MM.1S (cell line): Measurements from ENCODE around the gene IL17C.

Experiments
- DNase-seq: peaks from one replicate; pipeline ENCODE4 v3.0.0-alpha.2; 2015
- H2AFZ ChIP-seq: fragments of 300-600 bp; sonication (generic); 2 replicates; pipeline ENCODE4 v1.6.0; 2016; ENCODE audit warnings: antibody characterized with exemption, low read length
- H3F3A ChIP-seq: fragments of 300-600 bp; sonication (generic); 2 replicates; pipeline ENCODE4 v1.6.1; 2016; ENCODE audit warnings: mild to moderate bottlenecking, antibody characterized with exemption, low read length, moderate library complexity, mixed read lengths; ENCODE audit not compliant: insufficient read depth
- H3K27ac ChIP-seq: fragments of 300-600 bp; sonication (generic); 2 replicates; pipeline ENCODE4 v1.5.1; 2016; ENCODE audit warnings: mild to moderate bottlenecking, low read length
- H3K27me3 ChIP-seq: fragments of 300-600 bp; sonication (generic); replicated peaks from 2 replicates; pipeline ENCODE4 v1.6.0; 2016; ENCODE audit warnings: low read length; ENCODE audit not compliant: insufficient read depth
- H3K36me3 ChIP-seq: fragments of 300-600 bp; sonication (generic); replicated peaks from 2 replicates; pipeline ENCODE4 v1.6.1; 2016; ENCODE audit warnings: mild to moderate bottlenecking, low read length, mixed read lengths; ENCODE audit not compliant: insufficient read depth
- H3K4me1 ChIP-seq: fragments of 300-600 bp; sonication (generic); 2 replicates; pipeline ENCODE4 v1.6.1; 2016; ENCODE audit warnings: low read length, mixed read lengths
- H3K4me2 ChIP-seq: fragments of 300-600 bp; sonication (generic); 2 replicates; pipeline ENCODE4 v1.6.0; 2016; ENCODE audit warnings: low read depth, low read length
- H3K4me3 ChIP-seq: fragments of 300-600 bp; sonication (generic); 2 replicates; pipeline ENCODE4 v1.5.1; 2016; ENCODE audit warnings: low read length, mixed read lengths
- H3K79me2 ChIP-seq: fragments of 300-600 bp; sonication (generic); 2 replicates; pipeline ENCODE4 v1.6.1; 2016; ENCODE audit warnings: mixed run types, low read length, mixed read lengths
- H3K9ac ChIP-seq: fragments of 300-600 bp; sonication (generic); 2 replicates; pipeline ENCODE4 v1.6.1; 2016; ENCODE audit warnings: low read length, mixed read lengths
- H3K9me2 ChIP-seq: fragments of 300-600 bp; sonication (generic); replicated peaks from 2 replicates; pipeline ENCODE4 v1.6.1; 2016; ENCODE audit warnings: mild to moderate bottlenecking, low read length, mixed read lengths; ENCODE audit not compliant: insufficient read depth
- H3K9me3 ChIP-seq: fragments of 300-600 bp; sonication (generic); replicated peaks from 2 replicates; pipeline ENCODE4 v1.6.1; 2016; ENCODE audit warnings: mild to moderate bottlenecking, low read length, mixed read lengths; ENCODE audit not compliant: insufficient read depth
- H4K20me1 ChIP-seq: fragments of 300-600 bp; sonication (generic); 2 replicates; pipeline ENCODE4 v1.6.1; 2016; ENCODE audit warnings: mild to moderate bottlenecking, low read length, moderate library complexity, mixed read lengths; ENCODE audit not compliant: insufficient read depth
- CTCF ChIP-seq: fragments of 300-600 bp; sonication (generic); IDR thresholded peaks from 2 replicates; pipeline ENCODE4 v1.5.1; 2016; ENCODE audit warnings: antibody characterized with exemption, low read length, mixed read lengths
- EZH2 ChIP-seq: fragments of 300-600 bp; sonication (generic); optimal IDR thresholded peaks from 2 replicates; pipeline ENCODE3; 2017; ENCODE audit warnings: low read depth, mild to moderate bottlenecking, antibody characterized with exemption, low read length, mixed read lengths
- EZH2phosphoT487 ChIP-seq: fragments of 300-600 bp; sonication (generic); IDR thresholded peaks from 2 replicates; pipeline ENCODE4 v1.6.1; 2018; ENCODE audit warnings: antibody characterized with exemption, low read length

The IL17C gene

GRCh38 chr16:88618956-88619667, 19.3 kb upstream of the IL17C start:
- Histone ChIP-seq H3K9ac (no peak overlapping the region), H3K36me3 (no peaks in the 10 kb centered on the region)

GRCh38 chr16:88619859-88620815, 18.2 kb upstream of the IL17C start:
- H4K20me1 ChIP-seq, result no peaks in the 10 kb centered on the region
- H2AFZ ChIP-seq, result no peak overlapping the region

More at GRCh38 chr16:88618956-88619667, 19.3 kb upstream of the IL17C start:
- Histone ChIP-seq H3K4me3 (no peak overlapping the region), H3K4me2 (no peak overlapping the region), H4K20me1 (no peaks in the 10 kb centered on the region), H3K27me3 (no peaks in the 10 kb centered on the region), H3K27ac (no peak overlapping the region), H3K4me1 (no peaks in the 10 kb centered on the region), H3F3A (no peaks in the 10 kb centered on the region), H3K9me2 (no peaks in the 10 kb centered on the region), H3K79me2 (peaks cover 11% of the 10 kb centered on the region; the same call in 1 of the 2 replicates), H2AFZ (no peak overlapping the region), H3K9me3 (no peaks in the 10 kb centered on the region)
- DNase-seq, result no peak
- TF ChIP-seq EZH2phosphoT487 (no peak), CTCF (no peak), EZH2 (no peak)

DNA sequence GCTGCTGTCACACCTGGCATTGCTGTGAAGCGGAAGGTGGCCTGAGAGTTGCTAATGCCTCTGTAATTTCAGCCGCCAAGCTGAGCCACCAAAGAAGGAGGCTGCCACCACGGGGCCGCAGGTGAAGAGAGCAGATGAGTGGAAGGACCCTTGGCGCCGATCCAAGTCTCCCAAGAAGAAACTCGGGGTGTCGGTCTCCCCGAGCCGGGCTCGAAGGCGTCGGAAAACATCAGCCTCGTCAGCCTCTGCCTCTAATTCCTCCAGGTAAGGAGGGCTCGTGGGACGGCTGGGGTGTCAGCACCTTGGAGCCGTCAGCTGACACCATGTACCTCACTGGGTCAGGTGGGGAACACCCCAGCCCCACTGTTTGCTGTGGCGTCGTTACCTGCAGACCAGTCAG, 16.2 kb upstream of the IL17C start:
- Histone ChIP-seq H2AFZ (no peak overlapping the region), H3K27ac (no peak overlapping the region), H3K4me2 (no peak overlapping the region), H3K27me3 (no peaks in the 10 kb centered on the region), H3K4me3 (no peak overlapping the region), H3K4me1 (no peaks in the 10 kb centered on the region), H3K9me2 (no peaks in the 10 kb centered on the region), H3K79me2 (0 out of 2 replicates have a peak, but pooled peaks cover 6% of the 10 kb centered on the region), H3K9ac (no peak overlapping the region), H3K9me3 (no peaks in the 10 kb centered on the region), H3F3A (no peaks in the 10 kb centered on the region), H4K20me1 (no peaks in the 10 kb centered on the region), H3K36me3 (no peaks in the 10 kb centered on the region)
- no peak for DNase-seq
- no peak for TF ChIP-seq EZH2

More at GRCh38 chr16:88619859-88620815, 18.2 kb upstream of the IL17C start:
- no peak for DNase-seq
- Histone ChIP-seq H3K4me2 (no peak overlapping the region), H3K36me3 (no peaks in the 10 kb centered on the region), H3K9me2 (no peaks in the 10 kb centered on the region), H3K79me2 (peaks cover 11% of the 10 kb centered on the region; the same call in 1 of the 2 replicates), H3K4me3 (no peak overlapping the region), H3K27me3 (no peaks in the 10 kb centered on the region), H3K9me3 (no peaks in the 10 kb centered on the region), H3K4me1 (no peaks in the 10 kb centered on the region), H3K27ac (no peak overlapping the region), H3K9ac (no peak overlapping the region), H3F3A (no peaks in the 10 kb centered on the region)
- no peak for TF ChIP-seq EZH2
- no peak for TF ChIP-seq EZH2phosphoT487
- no peak for TF ChIP-seq CTCF
